IPS DF 6.9 (cell line): ENCODE data around the gene ANKRD23.
"Not testable (repeated sequence)": the region's sequence is repeated elsewhere in the genome, so short reads cannot be mapped to it uniquely, and the experiment has no call there.

Experiments used
- DNase-seq: peaks from one replicate; pipeline ENCODE4 v3.0.0-alpha.2; 2013; ENCODE audit warnings: low read depth, low spot score
- H3K27ac ChIP-seq: one replicate; pipeline ENCODE4 v1.5.1; 2013; ENCODE audit warnings: low read length, control low read depth
- H3K27me3 ChIP-seq: 2 replicates; pipeline ENCODE4 v1.6.1; 2013; ENCODE audit warnings: mild to moderate bottlenecking, low read length; ENCODE audit not compliant: control insufficient read depth, insufficient read depth
- H3K36me3 ChIP-seq: 2 replicates; pipeline ENCODE4 v1.6.1; 2013; ENCODE audit warnings: low read length; ENCODE audit not compliant: control insufficient read depth, insufficient read depth
- H3K4me1 ChIP-seq: 2 replicates; pipeline ENCODE4 v1.6.1; 2013; ENCODE audit warnings: low read length; ENCODE audit not compliant: control insufficient read depth, insufficient read depth
- H3K4me3 ChIP-seq: 2 replicates; pipeline ENCODE4 v1.5.1; 2013; ENCODE audit warnings: mild to moderate bottlenecking, low read length
- H3K9me3 ChIP-seq: 2 replicates; pipeline ENCODE4 v1.6.1; 2013; ENCODE audit warnings: low read length, inconsistent platforms; ENCODE audit not compliant: control insufficient read depth, insufficient read depth
- WGBS: extraction: QIAGEN DNeasy Blood & Tissue Kit; methylation state at CpG from one replicate; pipeline ENCODE4 v1.1.7; 2013; ENCODE audit warnings: mixed read lengths, missing lambda C conversion rate; ENCODE audit not compliant: insufficient read length, insufficient coverage; 5-methylcytosine and 5-hydroxymethylcytosine counted together

The ANKRD23 gene

GRCh38 chr2:96843538-96844268 lies at the start of gene ANKRD23:
Gene ANKRD23 (minus strand): TSS chr2:96844021. CDS start chr2:96843992, 29 bp downstream.
- no peak for DNase-seq
- Histone ChIP-seq H3K27me3 (no peaks in the 10 kb centered on the region), H3K27ac (no peak within 1 kb of the TSS), H3K4me3 (no peak within 1 kb of the TSS), H3K4me1 (peaks cover 2% of the 10 kb centered on the region; the same call in 1 of the 2 replicates), H3K9me3 (no peaks in the 10 kb centered on the region), H3K36me3 (peaks cover 4% of the 10 kb centered on the region)
- WGBS = no CpG with 5 or more reads among the region's 14 CpGs

DNA sequence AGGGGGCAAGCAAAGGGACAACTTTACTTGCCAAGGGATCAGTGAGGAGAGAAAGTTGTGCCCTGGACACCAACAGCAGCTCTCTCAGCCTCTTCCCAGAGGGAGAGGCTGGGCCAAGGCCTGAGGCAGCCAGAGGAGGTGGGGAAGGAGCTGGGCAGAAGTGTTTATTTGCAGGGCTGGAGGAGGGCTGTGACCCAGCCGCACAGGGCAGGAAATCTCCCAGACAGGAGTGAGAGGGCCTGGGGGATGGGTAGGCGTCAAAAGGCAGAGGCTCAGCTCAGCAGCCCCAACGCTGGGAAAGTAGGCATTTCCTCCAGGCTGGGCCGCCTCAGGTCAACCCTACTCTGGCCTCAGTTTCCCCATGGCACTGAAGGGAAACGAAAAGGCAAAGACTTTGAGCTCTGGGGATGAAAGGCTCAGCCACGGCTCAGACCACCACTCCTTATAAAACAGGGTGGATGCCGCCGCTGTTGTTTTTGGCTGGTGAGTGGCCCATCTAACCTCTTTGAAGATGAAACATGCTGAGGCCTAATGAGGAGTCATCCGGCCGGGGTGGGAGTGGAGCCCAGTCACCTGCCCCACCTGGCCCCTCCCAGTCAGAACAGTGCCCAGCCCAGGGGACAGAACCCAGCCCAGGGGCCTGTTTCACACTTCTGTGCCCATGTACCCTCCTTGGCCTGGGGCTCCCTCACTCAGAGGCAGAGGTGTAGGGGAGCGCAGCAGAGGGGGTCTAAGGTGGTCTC lies 47.9 kb upstream of the ANKRD23 start:
- no peaks in the 10 kb centered on the region for H3K36me3 ChIP-seq
- H3K4me3 ChIP-seq = no peak overlapping the region
- no CpG with 5 or more reads among the region's 11 CpGs for WGBS
- no peak overlapping the region for H3K27ac ChIP-seq
- peaks cover 11% of the 10 kb centered on the region for H3K4me1 ChIP-seq
- H3K9me3 ChIP-seq = no peaks in the 10 kb centered on the region
- H3K27me3 ChIP-seq = no peaks in the 10 kb centered on the region
- no peak for DNase-seq

DNA sequence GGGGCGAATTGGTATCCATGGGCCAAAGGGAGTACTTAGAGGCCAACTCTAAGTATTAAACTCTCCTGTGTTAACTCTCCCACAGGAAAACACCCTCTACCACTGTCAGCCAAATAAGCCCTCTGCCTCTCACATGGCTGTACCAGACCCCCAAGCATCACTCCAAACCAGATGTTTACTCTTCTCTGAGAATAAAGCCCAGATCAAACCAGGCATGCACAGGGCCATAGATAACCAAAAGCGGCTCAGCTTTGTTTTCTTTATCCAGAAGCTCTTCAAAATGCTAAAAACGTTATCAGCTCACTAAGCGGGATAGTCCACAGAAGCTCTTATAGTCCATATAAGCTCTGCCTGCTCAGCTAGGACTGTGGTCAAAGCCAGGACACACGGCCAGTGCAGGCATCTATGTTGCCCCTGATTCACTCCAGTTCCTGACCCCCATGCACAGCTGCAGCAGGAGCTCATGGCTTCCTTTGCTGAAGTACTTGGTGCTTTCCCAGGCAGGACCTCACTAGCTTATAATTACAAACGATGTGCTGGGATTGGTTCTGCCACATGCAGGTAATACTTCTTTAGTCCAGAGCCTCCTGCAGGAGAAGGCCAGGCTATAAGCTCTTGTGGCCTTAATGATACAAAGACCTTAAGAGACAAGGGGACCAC lies 47.0 kb upstream of the ANKRD23 start:
- Histone ChIP-seq H3K36me3 (no peaks in the 10 kb centered on the region), H3K27me3 (no peaks in the 10 kb centered on the region), H3K9me3 (no peaks in the 10 kb centered on the region), H3K4me1 (peaks cover 9% of the 10 kb centered on the region), H3K27ac (no peak overlapping the region), H3K4me3 (no peak overlapping the region)
- DNase-seq = no peak
- WGBS = no CpG with 5 or more reads among the region's 6 CpGs

DNA sequence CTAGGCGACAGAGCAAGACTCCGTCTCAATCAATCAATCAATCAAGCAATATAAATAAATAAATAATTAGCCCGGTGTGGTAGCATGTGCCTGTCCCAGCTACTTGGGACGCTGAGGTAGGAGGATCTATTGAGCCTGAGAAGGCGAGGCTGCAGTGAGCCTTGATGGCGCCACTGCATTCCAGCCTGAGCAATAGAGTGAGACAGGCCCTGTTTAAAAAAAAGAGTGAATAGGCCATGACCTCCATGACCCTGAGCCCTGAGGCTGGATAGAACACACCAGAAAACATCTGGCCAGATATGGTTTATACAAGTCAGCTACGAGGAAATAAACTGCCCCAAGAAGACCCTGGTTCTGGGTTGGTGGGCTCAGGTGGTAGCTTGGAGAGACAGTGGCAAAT lies 46.4 kb upstream of the ANKRD23 start:
- H3K27ac ChIP-seq = no peak overlapping the region
- H3K27me3 ChIP-seq = no peaks in the 10 kb centered on the region
- no CpG with 5 or more reads among the region's 7 CpGs for WGBS
- no peak overlapping the region for H3K4me3 ChIP-seq
- H3K9me3 ChIP-seq = no peaks in the 10 kb centered on the region
- H3K4me1 ChIP-seq = peaks cover 4% of the 10 kb centered on the region; the same call in 1 of the 2 replicates
- DNase-seq = no peak
- no peaks in the 10 kb centered on the region for H3K36me3 ChIP-seq

- not testable (repeated sequence) for H3K36me3 ChIP-seq, H3K27ac ChIP-seq, H3K27me3 ChIP-seq, H3K4me1 ChIP-seq, DNase-seq, H3K9me3 ChIP-seq, H3K4me3 ChIP-seq
- 100% methylated on average over 1 of the region's 5 CpGs for WGBS
These were observed 45.7 kb upstream of the ANKRD23 start for GRCh38 chr2:96889502-96889901.

- Histone ChIP-seq H3K4me3 (no peak overlapping the region), H3K9me3 (no peaks in the 10 kb centered on the region), H3K27ac (no peak overlapping the region), H3K36me3 (no peaks in the 10 kb centered on the region), H3K27me3 (no peaks in the 10 kb centered on the region), H3K4me1 (peaks cover 4% of the 10 kb centered on the region; the same call in 1 of the 2 replicates)
- no CpG with 5 or more reads among the region's 12 CpGs for WGBS
- DNase-seq = no peak
These were observed 44.5 kb upstream of the ANKRD23 start for GRCh38 chr2:96888072-96889011.

GRCh38 chr2:96887493-96888012 lies 43.7 kb upstream of the ANKRD23 start:
- WGBS = no CpG with 5 or more reads among the region's 18 CpGs
- Histone ChIP-seq H3K27me3 (no peaks in the 10 kb centered on the region), H3K27ac (no peak overlapping the region), H3K4me1 (peaks cover 8% of the 10 kb centered on the region), H3K36me3 (no peaks in the 10 kb centered on the region), H3K4me3 (no peak overlapping the region), H3K9me3 (no peaks in the 10 kb centered on the region)
- no peak for DNase-seq

- Histone ChIP-seq H3K9me3 (no peaks in the 10 kb centered on the region), H3K27ac (no peak overlapping the region), H3K4me1 (peaks cover 15% of the 10 kb centered on the region), H3K4me3 (no peak overlapping the region), H3K36me3 (no peaks in the 10 kb centered on the region), H3K27me3 (no peaks in the 10 kb centered on the region)
- WGBS = no CpG with 5 or more reads among the region's 23 CpGs
- no peak for DNase-seq
These were observed 41.9 kb upstream of the ANKRD23 start for GRCh38 chr2:96885432-96886347.
